ENCODE results near the gene SMARCD2. TPM values are rescaled to one million over a fixed set of nuclear protein-coding genes. Genes with fewer than 3 reads are reported as not detected.
A peak's percentile ranks its signal among the peaks of the same experiment; 100 is the strongest.

SMARCD2 gene
- total RNA-seq, 4 donors from 2014 or later, result 124 to 193 (median 151) TPM

GRCh38 chr17:63837962-63838600 lies 4.4 kb downstream of the SMARCD2 start:
- no peaks in the 10 kb centered on the region for H3K9me3 ChIP-seq
- H3K27ac ChIP-seq, result peak overlapping the region; percentile 29 to 92 (median 84)
- H3K36me3 ChIP-seq, result peaks cover 0 to 47% (median 0%) of the 10 kb centered on the region in 3 donors
- no peak for DNase-seq
- no peaks in the 10 kb centered on the region for H3K27me3 ChIP-seq
- H3K4me3 ChIP-seq, result no peak overlapping the region
- TF ChIP-seq CTCF (IDR thresholded peaks at IDR 0.05), result no peak
- peaks cover 0 to 52% (median 25%) of the 10 kb centered on the region in 4 donors for H3K4me1 ChIP-seq

GRCh38 chr17:63837480-63837879 lies 5.0 kb downstream of the SMARCD2 start:
- no peak for DNase-seq
- Histone ChIP-seq H3K4me3 (no peak overlapping the region), H3K4me1 (peaks cover 0 to 52% (median 25%) of the 10 kb centered on the region in 4 donors), H3K27me3 (no peaks in the 10 kb centered on the region), H3K36me3 (peaks cover 0 to 53% (median 0%) of the 10 kb centered on the region in 3 donors), H3K9me3 (no peaks in the 10 kb centered on the region), H3K27ac (peak overlapping the region in 3 of 4 donors; percentile 75 to 92 (median 92))
- no peak for TF ChIP-seq POLR2A (IDR thresholded peaks at IDR 0.05)
- no peak for TF ChIP-seq CTCF (IDR thresholded peaks at IDR 0.05)

- Histone ChIP-seq H3K36me3 (peaks cover 0 to 60% (median 0%) of the 10 kb centered on the region in 3 donors), H3K4me3 (no peak overlapping the region), H3K27ac (no peak overlapping the region), H3K4me1 (peaks cover 0 to 52% (median 25%) of the 10 kb centered on the region in 4 donors), H3K9me3 (no peaks in the 10 kb centered on the region), H3K27me3 (no peaks in the 10 kb centered on the region)
- DNase-seq, result no peak
- TF ChIP-seq CTCF (IDR thresholded peaks at IDR 0.05) (no peak), POLR2A (IDR thresholded peaks at IDR 0.05) (no peak)
These were observed 5.7 kb downstream of the SMARCD2 start for GRCh38 chr17:63836811-63837210.

GRCh38 chr17:63835167-63835720 lies 7.2 kb downstream of the SMARCD2 start:
- H3K27ac ChIP-seq, result no peak overlapping the region
- H3K4me3 ChIP-seq, result no peak overlapping the region
- H3K36me3 ChIP-seq, result peaks cover 0 to 76% (median 0%) of the 10 kb centered on the region in 3 donors

GRCh38 chr17:63834431-63835166 lies 7.9 kb downstream of the SMARCD2 start:
- Histone ChIP-seq H3K27ac (no peak overlapping the region), H3K4me3 (no peak overlapping the region), H3K27me3 (no peaks in the 10 kb centered on the region), H3K9me3 (no peaks in the 10 kb centered on the region), H3K4me1 (peaks cover 0 to 32% (median 10%) of the 10 kb centered on the region in 4 donors), H3K36me3 (peaks cover 0 to 82% (median 0%) of the 10 kb centered on the region in 3 donors)
- peak; percentile 54 to 67 (median 66) for DNase-seq
- no peak for TF ChIP-seq POLR2A (IDR thresholded peaks at IDR 0.05)
- peak in 4 of 6 experiments; percentile 37 to 62 (median 58) for TF ChIP-seq CTCF (IDR thresholded peaks at IDR 0.05)

More at GRCh38 chr17:63835167-63835720, 7.2 kb downstream of the SMARCD2 start:
- TF ChIP-seq POLR2A (IDR thresholded peaks at IDR 0.05) (no peak), CTCF (IDR thresholded peaks at IDR 0.05) (no peak)
- Histone ChIP-seq H3K4me1 (peaks cover 0 to 38% (median 13%) of the 10 kb centered on the region in 4 donors), H3K9me3 (no peaks in the 10 kb centered on the region), H3K27me3 (no peaks in the 10 kb centered on the region)
- no peak for DNase-seq
